ENCODE data around the gene CNTD1.
"Not testable (repeated sequence)": the region's sequence is repeated elsewhere in the genome, so short reads cannot be mapped to it uniquely, and the experiment has no call there.

Gene CNTD1

DNA sequence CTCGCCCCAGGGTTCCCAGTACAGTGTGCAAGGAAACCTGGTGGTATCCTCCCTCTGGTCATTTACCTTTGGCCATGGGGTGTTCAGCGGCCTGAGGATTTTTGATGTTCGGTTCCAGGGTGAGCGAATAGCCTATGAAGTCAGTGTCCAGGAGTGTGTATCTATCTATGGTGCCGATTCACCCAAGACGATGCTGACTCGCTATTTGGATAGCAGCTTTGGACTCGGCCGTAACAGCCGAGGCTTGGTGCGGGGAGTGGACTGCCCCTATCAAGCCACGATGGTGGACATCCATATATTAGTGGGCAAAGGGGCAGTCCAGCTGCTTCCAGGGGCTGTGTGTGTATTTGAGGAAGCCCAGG is 46.9 kb downstream of the CNTD1 start:
- Mint-ChIP-seq H3K27ac (no peak overlapping the region), H3K4me1 (peaks cover 40% of the 10 kb centered on the region), H3K4me3 (peak overlapping the region in 1 of 2 donors; percentile 78), H3K27me3 (no peaks in the 10 kb centered on the region), H3K9me3 (no peaks in the 10 kb centered on the region)
- ATAC-seq, result peak; percentile 2
- no peak for DNase-seq

DNA sequence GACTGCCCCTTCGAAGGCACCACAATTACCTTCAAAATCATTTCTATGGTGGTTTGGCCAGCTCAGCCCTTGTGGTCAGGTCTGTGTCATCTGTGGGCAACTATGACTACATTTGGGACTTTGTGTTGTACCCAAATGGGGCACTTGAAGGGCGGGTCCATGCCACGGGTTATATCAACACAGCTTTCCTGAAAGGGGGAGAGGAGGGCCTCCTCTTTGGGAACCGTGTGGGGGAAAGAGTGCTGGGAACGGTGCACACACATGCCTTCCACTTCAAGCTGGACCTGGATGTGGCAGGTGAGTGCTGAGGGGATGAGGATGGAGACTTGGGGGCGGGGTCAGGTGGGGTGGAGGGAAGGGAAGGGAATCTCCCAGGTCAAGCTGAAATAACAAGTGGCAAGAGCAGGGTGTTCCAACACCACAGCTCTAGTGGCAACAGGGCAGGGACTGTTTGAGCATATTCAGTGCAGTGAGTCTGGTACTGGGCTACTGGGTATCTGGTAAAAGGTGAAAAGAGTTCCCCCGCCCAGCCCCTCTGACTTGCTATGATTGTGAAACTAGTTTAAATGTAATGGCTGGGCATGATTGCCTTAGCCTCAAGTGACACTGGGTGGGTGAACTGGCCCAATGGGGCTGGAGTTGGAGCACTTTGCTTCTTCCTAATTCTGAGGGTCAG is 47.4 kb downstream of the CNTD1 start:
- H3K27me3 Mint-ChIP-seq, result no peaks in the 10 kb centered on the region
- ATAC-seq (peak; percentile 95), DNase-seq (peak; percentile 48 to 86)
- peak overlapping the region; percentile 90 for H3K27ac Mint-ChIP-seq
- H3K4me3 Mint-ChIP-seq, result peak overlapping the region; percentile 30 to 78
- no peaks in the 10 kb centered on the region for H3K9me3 Mint-ChIP-seq
- H3K4me1 Mint-ChIP-seq, result peaks cover 40% of the 10 kb centered on the region

DNA sequence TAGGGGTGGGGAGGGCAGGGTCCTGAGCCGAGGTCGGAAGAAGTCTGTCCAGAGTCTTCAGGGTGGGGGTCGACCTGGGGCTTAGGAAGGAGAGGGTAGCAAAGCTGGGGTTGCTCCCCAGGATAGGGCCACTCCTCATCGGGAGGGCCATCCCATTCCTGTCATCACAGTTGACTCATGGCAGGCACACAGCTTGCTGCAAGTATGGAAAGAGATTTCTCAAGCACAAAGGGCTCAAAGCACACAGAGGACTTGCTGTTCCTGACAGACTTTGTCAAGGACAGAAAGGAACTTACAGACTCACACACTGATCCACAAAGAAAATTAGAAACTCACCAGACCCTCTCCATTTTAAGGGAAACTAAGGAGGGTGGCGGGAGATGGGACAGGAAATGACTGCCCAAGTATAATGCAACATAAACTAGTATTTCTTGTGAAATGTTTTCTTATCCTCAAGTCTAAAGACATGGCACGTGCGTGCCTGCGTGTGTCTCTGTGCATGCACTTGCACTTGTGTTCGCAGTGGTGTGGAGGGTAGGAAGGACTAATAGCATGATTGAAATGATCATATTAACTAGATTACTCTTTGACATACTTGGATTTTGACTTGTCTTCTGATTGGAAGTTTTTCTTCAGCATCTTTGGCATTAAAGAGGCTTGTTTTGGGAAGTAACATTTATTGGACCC is 48.1 kb downstream of the CNTD1 start:
- no peaks in the 10 kb centered on the region for H3K27me3 Mint-ChIP-seq
- no peaks in the 10 kb centered on the region for H3K9me3 Mint-ChIP-seq
- peak overlapping the region in 1 of 2 donors; percentile 90 for H3K27ac Mint-ChIP-seq
- peak overlapping the region; percentile 30 to 78 for H3K4me3 Mint-ChIP-seq
- DNase-seq, result no peak
- ATAC-seq, result no peak
- peaks cover 40% of the 10 kb centered on the region for H3K4me1 Mint-ChIP-seq

DNA sequence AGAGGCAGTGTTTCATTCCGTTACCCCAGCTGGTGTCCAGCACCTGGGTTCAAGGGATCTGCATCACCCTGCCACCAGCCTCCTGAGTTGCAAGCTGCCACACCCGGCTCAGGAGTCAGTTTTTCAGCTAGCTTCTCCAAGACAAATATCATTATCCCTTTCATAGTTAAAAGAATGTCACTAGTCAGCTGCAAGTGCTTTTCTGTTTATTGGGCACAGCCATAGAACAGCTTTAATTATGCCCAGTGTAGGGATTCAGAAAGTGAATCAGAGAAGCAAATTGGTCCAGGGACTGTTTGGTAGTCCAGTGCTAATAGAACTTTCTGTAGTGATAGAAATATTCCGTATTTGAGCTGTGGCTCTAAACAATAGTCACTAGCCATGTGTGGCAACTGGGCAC is 49.4 kb downstream of the CNTD1 start:
- Mint-ChIP-seq H3K27ac (no peak overlapping the region), H3K27me3 (no peaks in the 10 kb centered on the region), H3K9me3 (no peaks in the 10 kb centered on the region), H3K4me1 (peaks cover 34% of the 10 kb centered on the region), H3K4me3 (no peak overlapping the region)
- no peak for DNase-seq
- ATAC-seq, result no peak

DNA sequence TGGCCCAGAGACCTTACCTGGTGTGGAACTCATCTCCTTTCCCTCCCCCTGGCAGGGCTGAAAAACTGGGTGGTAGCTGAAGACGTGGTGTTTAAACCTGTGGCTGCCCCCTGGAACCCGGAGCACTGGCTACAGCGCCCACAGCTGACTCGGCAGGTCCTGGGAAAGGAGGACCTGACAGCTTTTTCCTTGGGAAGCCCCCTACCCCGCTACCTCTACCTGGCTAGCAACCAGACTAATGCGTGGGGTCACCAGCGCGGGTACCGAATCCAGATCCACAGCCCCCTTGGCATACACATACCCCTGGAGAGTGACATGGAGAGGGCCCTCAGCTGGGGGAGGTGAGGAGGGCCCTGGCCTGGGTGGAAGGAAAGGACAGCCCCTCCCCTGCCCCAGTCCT is 50.4 kb downstream of the CNTD1 start:
- Mint-ChIP-seq H3K9me3 (no peaks in the 10 kb centered on the region), H3K27me3 (no peaks in the 10 kb centered on the region), H3K4me3 (no peak overlapping the region), H3K27ac (no peak overlapping the region), H3K4me1 (peaks cover 34% of the 10 kb centered on the region)
- DNase-seq (no peak), ATAC-seq (no peak)

DNA sequence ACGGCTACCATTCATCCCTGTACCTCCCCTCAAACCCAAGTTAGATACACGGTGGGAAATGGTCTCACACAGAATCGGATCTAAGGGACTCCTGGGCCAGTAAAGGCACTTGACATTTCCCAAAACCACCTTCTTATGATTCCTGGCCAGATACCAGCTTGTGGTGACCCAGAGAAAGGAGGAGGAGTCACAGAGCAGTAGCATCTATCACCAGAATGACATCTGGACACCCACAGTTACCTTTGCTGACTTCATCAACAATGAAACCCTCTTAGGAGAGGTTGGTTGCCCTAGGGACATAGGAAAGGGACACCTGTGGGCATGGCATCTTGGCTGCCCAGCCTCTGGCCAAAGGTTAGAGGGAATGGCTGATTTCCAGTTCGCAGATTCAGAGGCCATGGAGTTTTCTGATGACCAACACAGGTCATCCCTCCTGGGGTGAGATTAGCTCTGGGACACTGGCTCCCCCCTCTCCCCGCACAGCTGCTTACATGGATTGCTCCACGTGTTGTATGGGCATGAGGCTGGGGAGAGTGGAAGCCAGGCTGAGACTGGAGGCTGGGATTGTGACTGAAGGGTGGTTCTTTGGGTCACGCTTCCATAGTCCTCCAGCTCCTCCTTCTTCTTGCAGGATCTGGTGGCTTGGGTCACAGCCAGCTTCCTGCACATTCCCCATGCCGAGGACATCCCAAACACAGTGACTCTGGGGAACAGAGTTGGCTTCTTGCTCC is 51.0 kb downstream of the CNTD1 start:
- ATAC-seq, result no peak
- no peak overlapping the region for H3K27ac Mint-ChIP-seq
- H3K27me3 Mint-ChIP-seq, result no peaks in the 10 kb centered on the region
- H3K4me1 Mint-ChIP-seq, result peaks cover 33% of the 10 kb centered on the region
- H3K9me3 Mint-ChIP-seq, result no peaks in the 10 kb centered on the region
- DNase-seq, result no peak
- H3K4me3 Mint-ChIP-seq, result no peak overlapping the region

DNA sequence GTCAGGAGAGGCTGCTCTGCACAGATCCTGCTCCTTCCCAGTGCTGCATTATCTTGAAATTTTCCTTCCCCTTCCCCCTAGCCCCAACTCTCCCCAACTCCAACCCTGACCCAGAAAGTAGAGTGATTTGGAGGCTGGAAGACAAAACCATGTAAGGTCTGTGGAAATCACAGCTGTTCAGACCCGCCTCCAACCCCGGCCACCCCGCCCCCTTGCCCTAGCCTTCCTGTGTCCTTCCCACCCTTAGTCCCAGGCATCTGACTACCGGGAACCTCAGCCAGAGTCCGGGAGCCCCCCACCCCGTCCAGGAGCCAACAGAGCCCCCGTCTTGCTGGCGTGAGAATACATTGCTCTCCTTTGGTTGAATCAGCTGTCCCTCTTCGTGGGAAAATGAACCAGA is 52.3 kb downstream of the CNTD1 start, which contains the start of gene AOC3:
Gene AOC3 (plus strand): TSS at position 246 of the 400 bp plus-strand sequence. CDS start 145 bp downstream, at position 391.
- H3K27ac Mint-ChIP-seq, result peak within 1 kb of the TSS in 1 of 2 donors; percentile 61
- H3K4me3 Mint-ChIP-seq, result no peak within 1 kb of the TSS
- no peaks in the 10 kb centered on the region for H3K27me3 Mint-ChIP-seq
- no peaks in the 10 kb centered on the region for H3K9me3 Mint-ChIP-seq
- no peak for ATAC-seq
- DNase-seq, result no peak
- H3K4me1 Mint-ChIP-seq, result peaks cover 19% of the 10 kb centered on the region

DNA sequence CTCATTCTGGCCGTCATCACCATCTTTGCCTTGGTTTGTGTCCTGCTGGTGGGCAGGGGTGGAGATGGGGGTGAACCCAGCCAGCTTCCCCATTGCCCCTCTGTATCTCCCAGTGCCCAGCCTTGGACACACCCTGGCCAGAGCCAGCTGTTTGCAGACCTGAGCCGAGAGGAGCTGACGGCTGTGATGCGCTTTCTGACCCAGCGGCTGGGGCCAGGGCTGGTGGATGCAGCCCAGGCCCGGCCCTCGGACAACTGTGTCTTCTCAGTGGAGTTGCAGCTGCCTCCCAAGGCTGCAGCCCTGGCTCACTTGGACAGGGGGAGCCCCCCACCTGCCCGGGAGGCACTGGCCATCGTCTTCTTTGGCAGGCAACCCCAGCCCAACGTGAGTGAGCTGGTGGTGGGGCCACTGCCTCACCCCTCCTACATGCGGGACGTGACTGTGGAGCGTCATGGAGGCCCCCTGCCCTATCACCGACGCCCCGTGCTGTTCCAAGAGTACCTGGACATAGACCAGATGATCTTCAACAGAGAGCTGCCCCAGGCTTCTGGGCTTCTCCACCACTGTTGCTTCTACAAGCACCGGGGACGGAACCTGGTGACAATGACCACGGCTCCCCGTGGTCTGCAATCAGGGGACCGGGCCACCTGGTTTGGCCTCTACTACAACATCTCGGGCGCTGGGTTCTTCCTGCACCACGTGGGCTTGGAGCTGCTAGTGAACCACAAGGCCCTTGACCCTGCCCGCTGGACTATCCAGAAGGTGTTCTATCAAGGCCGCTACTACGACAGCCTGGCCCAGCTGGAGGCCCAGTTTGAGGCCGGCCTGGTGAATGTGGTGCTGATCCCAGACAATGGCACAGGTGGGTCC is 52.9 kb downstream of the CNTD1 start:
- H3K4me1 Mint-ChIP-seq, result peaks cover 13% of the 10 kb centered on the region
- H3K4me3 Mint-ChIP-seq, ATAC-seq: not testable (repeated sequence)

DNA sequence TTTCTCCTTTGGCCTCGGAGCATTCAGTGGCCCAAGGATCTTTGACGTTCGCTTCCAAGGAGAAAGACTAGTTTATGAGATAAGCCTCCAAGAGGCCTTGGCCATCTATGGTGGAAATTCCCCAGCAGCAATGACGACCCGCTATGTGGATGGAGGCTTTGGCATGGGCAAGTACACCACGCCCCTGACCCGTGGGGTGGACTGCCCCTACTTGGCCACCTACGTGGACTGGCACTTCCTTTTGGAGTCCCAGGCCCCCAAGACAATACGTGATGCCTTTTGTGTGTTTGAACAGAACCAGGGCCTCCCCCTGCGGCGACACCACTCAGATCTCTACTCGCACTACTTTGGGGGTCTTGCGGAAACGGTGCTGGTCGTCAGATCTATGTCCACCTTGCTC is 53.7 kb downstream of the CNTD1 start:
- ATAC-seq, result no peak
- H3K9me3 Mint-ChIP-seq, result no peaks in the 10 kb centered on the region
- peaks cover 7% of the 10 kb centered on the region for H3K4me1 Mint-ChIP-seq
- H3K27me3 Mint-ChIP-seq, result no peaks in the 10 kb centered on the region
- DNase-seq, result no peak
- H3K27ac Mint-ChIP-seq, result no peak overlapping the region
- no peak overlapping the region for H3K4me3 Mint-ChIP-seq

More for the DNA sequence above, 52.9 kb downstream of the CNTD1 start:
- not testable (repeated sequence) for DNase-seq, H3K27me3 Mint-ChIP-seq, H3K9me3 Mint-ChIP-seq
- H3K27ac Mint-ChIP-seq, result peak overlapping the region in 1 of 2 donors; percentile 9

DNA sequence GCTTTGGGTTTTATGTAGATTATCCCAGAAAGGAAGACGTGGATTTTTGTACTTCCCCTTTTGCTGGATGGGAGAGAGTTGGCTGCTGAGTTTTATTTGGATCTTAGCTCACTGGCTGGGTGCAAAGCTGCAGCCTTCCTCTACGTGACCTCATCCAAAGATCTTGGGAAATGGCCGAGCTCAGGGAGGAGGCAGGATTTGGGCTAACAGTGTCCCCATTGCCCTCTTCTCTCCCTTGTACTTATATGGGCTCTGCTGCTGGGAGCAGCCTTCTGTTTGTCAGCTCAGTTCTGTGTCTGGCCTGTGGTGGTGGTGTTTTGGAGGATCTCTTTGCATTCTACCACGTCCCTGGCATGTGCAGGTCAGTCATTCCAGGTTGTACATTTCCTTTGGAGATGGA is 54.3 kb downstream of the CNTD1 start:
- no peak for DNase-seq
- ATAC-seq, result no peak
- Mint-ChIP-seq H3K4me3 (no peak overlapping the region), H3K27ac (no peak overlapping the region), H3K27me3 (no peaks in the 10 kb centered on the region), H3K4me1 (peaks cover 7% of the 10 kb centered on the region), H3K9me3 (no peaks in the 10 kb centered on the region)

DNA sequence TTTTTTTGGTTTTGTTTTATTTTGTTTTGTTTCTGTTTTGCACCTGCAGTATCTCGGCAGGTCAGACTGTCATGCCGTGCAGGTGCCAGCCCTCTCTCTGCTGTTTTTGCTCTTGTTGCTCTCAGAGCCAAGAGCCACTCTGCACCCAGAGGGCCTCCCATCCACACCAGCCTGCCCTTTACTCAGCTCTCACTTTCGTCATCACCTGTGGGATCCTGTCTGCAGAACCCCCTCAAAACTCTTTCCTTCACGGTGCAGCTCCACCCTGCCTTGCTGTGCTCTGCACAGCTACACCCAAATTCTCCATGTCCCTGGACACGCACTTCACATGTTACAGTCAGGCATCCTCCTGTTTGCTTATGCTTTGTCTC is 54.9 kb downstream of the CNTD1 start:
- no peak for ATAC-seq
- H3K4me1 Mint-ChIP-seq, result peaks cover 7% of the 10 kb centered on the region
- no peak for DNase-seq
- no peak overlapping the region for H3K4me3 Mint-ChIP-seq
- H3K9me3 Mint-ChIP-seq, result no peaks in the 10 kb centered on the region
- H3K27me3 Mint-ChIP-seq, result no peaks in the 10 kb centered on the region
- no peak overlapping the region for H3K27ac Mint-ChIP-seq

DNA sequence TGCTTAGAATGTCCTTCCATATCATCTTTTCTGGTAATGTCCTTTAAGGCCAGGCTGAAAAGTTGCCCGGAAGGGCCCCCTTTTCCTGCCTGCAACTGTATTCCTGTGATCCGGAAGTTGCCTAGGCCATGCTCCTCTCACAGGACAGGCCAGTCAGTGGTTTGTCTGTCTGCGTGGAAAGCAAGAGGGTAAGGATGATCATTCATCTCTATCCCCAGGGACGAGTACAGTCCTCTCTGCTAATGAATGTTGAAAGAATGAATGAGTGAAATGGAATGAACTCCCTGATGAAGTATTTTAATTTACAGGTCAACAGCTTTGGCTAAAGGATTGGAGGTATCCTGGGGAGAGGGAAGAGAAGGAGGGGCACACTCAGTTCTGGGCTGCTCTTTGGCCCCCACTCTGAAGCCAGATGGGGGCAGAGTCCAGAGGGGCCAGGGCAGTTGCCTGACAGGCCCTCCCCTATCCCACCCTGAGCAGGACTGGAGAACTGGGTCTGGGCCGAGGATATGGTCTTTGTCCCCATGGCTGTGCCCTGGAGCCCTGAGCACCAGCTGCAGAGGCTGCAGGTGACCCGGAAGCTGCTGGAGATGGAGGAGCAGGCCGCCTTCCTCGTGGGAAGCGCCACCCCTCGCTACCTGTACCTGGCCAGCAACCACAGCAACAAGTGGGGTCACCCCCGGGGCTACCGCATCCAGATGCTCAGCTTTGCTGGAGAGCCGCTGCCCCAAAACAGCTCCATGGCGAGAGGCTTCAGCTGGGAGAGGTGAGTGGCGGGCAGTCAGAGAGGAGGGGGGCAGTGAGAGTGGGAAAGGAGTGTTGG is 55.5 kb downstream of the CNTD1 start:
- Mint-ChIP-seq H3K27me3 (no peaks in the 10 kb centered on the region), H3K4me1 (peaks cover 7% of the 10 kb centered on the region), H3K27ac (no peak overlapping the region), H3K4me3 (no peak overlapping the region), H3K9me3 (no peaks in the 10 kb centered on the region)
- DNase-seq, result no peak
- ATAC-seq, result no peak

DNA sequence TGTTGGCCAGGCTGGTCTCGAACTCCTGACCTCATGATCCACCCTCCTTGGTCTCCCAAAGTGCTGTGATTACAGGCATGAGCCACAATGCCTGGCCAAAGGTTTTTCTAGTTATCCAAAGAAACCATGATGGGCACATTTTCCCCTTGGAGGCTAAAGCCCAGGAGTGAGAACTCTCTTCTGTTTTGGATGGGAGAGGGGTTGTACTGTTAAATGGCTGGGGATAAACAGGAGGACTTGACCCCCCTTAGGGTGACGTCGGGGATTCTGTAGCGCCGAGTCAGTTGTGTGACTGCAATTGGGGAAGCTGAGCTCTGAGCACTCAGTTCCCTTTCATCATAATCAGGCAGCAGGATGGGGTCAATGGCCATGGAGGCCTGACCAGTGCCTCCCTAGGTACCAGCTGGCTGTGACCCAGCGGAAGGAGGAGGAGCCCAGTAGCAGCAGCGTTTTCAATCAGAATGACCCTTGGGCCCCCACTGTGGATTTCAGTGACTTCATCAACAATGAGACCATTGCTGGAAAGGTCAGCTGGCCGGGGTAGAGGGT is 56.5 kb downstream of the CNTD1 start:
- no peak overlapping the region for H3K27ac Mint-ChIP-seq
- H3K4me1 Mint-ChIP-seq, result peaks cover 4% of the 10 kb centered on the region
- DNase-seq (no peak), ATAC-seq (no peak)
- H3K9me3 Mint-ChIP-seq, result no peaks in the 10 kb centered on the region
- H3K27me3 Mint-ChIP-seq, result no peaks in the 10 kb centered on the region
- H3K4me3 Mint-ChIP-seq, result no peak overlapping the region

DNA sequence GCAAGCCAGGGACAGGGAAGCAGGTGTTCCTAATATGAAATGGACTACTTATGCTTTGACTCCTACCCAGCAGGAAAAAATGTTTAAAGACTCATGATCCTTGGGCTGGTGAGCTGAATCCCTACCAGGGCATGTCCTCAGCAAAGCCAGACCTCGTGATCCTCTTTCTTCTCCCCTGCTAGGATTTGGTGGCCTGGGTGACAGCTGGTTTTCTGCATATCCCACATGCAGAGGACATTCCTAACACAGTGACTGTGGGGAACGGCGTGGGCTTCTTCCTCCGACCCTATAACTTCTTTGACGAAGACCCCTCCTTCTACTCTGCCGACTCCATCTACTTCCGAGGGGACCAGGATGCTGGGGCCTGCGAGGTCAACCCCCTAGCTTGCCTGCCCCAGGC is 57.4 kb downstream of the CNTD1 start:
- peak overlapping the region in 1 of 2 donors; percentile 3 for H3K27ac Mint-ChIP-seq
- not testable (repeated sequence) for H3K27me3 Mint-ChIP-seq, H3K4me3 Mint-ChIP-seq, H3K9me3 Mint-ChIP-seq, ATAC-seq, H3K4me1 Mint-ChIP-seq, DNase-seq
